OCI-LY7 (cell line): Measurements from ENCODE around the gene JAZF1.

Experiments used
- EZH2phosphoT487 ChIP-seq: fragments of 200-600 bp; sonication (generic); IDR thresholded peaks from 2 replicates; pipeline ENCODE4 v1.6.1; 2018; ENCODE audit warnings: low read depth, borderline replicate concordance, mild to moderate bottlenecking, mixed run types, antibody characterized with exemption, low read length, moderate library complexity, mixed read lengths
- TF ChIP-seq, protein P1 (sequence below): fragments of 200-600 bp; sonication (generic); conservative IDR thresholded peaks from 2 replicates; pipeline ENCODE4 v1.5.1; 2014; ENCODE audit warnings: mild to moderate bottlenecking, antibody characterized with exemption, low read length, moderate library complexity, mixed read lengths

DNA sequence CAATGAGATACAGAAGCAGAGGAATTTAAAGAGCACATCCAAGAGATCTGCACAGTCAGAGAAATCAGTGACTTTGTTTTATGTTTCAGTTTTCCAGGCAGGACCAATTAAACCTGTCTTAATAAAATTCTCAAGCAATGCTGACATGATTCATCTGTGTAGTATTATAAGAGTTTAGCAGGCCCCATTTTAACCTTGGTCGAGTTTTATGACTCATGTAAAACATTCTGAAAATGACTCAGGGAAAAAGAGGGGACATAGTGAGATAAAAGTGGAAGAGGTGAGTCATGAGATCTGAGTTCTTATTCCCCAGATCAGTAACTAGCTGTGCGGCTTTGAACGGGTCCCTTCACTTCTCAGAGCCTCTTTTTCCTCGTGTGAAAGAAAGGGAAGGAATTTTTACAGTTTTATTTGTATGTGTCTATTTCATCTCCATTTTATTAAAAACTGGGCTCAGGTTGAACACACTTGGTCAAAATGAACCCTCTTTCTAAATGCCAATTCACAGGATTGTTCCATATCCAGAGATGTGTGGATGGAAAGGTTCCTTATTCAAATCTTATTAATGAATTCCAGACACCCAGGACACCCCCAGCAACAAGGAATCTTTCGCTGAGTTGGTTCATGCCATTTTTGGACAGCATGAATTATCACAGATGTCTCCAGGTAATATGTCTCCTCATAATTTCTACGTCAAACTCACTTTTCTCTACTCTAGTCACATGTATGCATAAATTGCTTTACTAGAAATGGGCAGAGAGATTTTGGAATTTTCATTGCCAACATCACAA is 143.2 kb downstream of the JAZF1 start:
- TF ChIP-seq, protein P1, sequence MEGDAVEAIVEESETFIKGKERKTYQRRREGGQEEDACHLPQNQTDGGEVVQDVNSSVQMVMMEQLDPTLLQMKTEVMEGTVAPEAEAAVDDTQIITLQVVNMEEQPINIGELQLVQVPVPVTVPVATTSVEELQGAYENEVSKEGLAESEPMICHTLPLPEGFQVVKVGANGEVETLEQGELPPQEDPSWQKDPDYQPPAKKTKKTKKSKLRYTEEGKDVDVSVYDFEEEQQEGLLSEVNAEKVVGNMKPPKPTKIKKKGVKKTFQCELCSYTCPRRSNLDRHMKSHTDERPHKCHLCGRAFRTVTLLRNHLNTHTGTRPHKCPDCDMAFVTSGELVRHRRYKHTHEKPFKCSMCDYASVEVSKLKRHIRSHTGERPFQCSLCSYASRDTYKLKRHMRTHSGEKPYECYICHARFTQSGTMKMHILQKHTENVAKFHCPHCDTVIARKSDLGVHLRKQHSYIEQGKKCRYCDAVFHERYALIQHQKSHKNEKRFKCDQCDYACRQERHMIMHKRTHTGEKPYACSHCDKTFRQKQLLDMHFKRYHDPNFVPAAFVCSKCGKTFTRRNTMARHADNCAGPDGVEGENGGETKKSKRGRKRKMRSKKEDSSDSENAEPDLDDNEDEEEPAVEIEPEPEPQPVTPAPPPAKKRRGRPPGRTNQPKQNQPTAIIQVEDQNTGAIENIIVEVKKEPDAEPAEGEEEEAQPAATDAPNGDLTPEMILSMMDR, result no peak
- no peak for TF ChIP-seq EZH2phosphoT487
